GM12878 (cell line): Measurements from ENCODE around the gene DNTT.

Experiments used
- BRCA1 ChIP-seq: IDR thresholded peaks from 2 replicates; pipeline ENCODE4 v1.6.1; 2011; ENCODE audit warnings: low read depth, low read length, improper control_type of control experiment
- CTCF ChIP-seq, 3 experiments: IDR thresholded peaks in 2 of 3; conservative IDR thresholded peaks in 1 of 3; 2 replicates each; pipeline ENCODE4 v1.5.1; 2011; ENCODE audit warnings: low read depth in 3 of 3, low read length in 3 of 3, mild to moderate bottlenecking in 3 of 3, control low read depth in 2 of 3, moderate library complexity in 2 of 3, inconsistent platforms in 1 of 3, mixed read lengths in 1 of 3; ENCODE audit not compliant: control insufficient read depth in 2 of 3, insufficient read depth in 1 of 3; ENCODE audit errors: extremely low read depth in 1 of 3
- EGR1 ChIP-seq, 2 experiments: IDR thresholded peaks; 1 replicate in 1 of 2; 2 replicates in 1 of 2; pipeline ENCODE4 v1.6.1; 2011 to 2012; ENCODE audit warnings: low read depth in 2 of 2, low read length in 2 of 2, borderline replicate concordance in 1 of 2, mild to moderate bottlenecking in 1 of 2, moderate library complexity in 1 of 2
- ESRRA ChIP-seq: IDR thresholded peaks from 2 replicates; pipeline ENCODE4 v1.6.1; 2012; ENCODE audit warnings: mild to moderate bottlenecking, low read length, improper control_type of control experiment
- REST ChIP-seq: IDR thresholded peaks from 2 replicates; pipeline ENCODE4 v1.6.1; 2012; ENCODE audit warnings: mild to moderate bottlenecking, low read depth, low read length
- SP1 ChIP-seq: IDR thresholded peaks from one replicate; pipeline ENCODE4 v1.6.1; 2011; ENCODE audit warnings: low read depth, low read length
- ZNF274 ChIP-seq: IDR thresholded peaks from one replicate; pipeline ENCODE4 v1.8.0; 2011; ENCODE audit not compliant: insufficient read length, insufficient read depth

DNA sequence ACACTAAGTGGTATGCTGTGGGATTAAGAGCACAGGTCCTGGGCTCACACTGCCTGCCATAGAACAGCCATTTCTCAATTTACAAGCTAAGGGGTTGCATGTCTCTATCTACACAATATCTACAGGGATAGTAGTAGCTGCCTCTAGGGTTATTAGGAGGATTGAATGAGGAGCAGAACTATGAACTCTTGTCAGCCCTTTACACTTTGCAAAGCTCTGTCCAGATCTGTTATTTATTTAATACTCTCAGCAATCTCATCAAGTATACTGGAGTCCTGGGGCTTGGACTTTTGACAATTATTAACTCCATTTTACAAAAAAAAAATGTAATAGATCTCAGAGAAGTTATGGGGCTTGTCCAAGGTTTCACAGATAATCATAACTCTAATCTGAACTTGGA lies 47.8 kb downstream of the DNTT start:
- no peak for TF ChIP-seq ZNF274
- TF ChIP-seq CTCF (IDR thresholded peaks at IDR 0.05 in 2 of 3, conservative IDR thresholded peaks at IDR 0.05 in 1 of 3; ENCODE audit: control insufficient read depth in 2 of 3, extremely low read depth in 1 of 3, insufficient read depth in 1 of 3, low read depth in 3 of 3, low read length in 3 of 3): no peak
- no peak for TF ChIP-seq EGR1 (IDR thresholded peaks at IDR 0.05; ENCODE audit: borderline replicate concordance in 1 of 2, low read depth in 2 of 2, low read length in 2 of 2)
- no peak for TF ChIP-seq BRCA1
- no peak for TF ChIP-seq ESRRA
- TF ChIP-seq REST: no peak
- no peak for TF ChIP-seq SP1
